ENCODE results near the gene PTPRN2.
"Not testable (repeated sequence)": the region's sequence is repeated elsewhere in the genome, so short reads cannot be mapped to it uniquely, and the experiment has no call there.

The PTPRN2 gene

DNA sequence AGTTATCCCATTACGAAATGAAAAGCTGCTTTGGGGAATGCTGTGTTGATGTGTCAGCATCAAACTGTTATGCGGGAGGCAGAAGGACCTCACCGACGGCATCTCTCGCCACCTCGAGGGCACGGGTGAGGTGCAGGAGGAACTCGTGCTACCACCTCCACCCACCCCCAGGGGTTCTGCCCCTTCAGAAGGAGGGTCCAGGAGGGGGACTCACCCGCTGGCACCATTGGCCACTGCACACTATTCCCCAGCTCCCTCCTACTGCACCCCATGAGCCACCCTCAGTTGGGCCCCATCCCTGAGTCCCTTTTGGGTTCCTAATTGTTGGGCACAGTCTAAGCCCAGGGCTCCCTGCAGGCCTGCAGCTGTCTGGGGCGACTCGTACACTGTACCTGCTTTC, 236.6 kb downstream of the PTPRN2 start:
- ChIA-PET POLR2A (no interaction called here), CTCF (no interaction called here)
- H3K4me3 ChIP-seq (ENCODE audit: low read depth, low read length) = no peak overlapping the region
- DNase-seq (ENCODE audit: low read depth, low spot score) = no peak
- TF ChIP-seq, protein P1, sequence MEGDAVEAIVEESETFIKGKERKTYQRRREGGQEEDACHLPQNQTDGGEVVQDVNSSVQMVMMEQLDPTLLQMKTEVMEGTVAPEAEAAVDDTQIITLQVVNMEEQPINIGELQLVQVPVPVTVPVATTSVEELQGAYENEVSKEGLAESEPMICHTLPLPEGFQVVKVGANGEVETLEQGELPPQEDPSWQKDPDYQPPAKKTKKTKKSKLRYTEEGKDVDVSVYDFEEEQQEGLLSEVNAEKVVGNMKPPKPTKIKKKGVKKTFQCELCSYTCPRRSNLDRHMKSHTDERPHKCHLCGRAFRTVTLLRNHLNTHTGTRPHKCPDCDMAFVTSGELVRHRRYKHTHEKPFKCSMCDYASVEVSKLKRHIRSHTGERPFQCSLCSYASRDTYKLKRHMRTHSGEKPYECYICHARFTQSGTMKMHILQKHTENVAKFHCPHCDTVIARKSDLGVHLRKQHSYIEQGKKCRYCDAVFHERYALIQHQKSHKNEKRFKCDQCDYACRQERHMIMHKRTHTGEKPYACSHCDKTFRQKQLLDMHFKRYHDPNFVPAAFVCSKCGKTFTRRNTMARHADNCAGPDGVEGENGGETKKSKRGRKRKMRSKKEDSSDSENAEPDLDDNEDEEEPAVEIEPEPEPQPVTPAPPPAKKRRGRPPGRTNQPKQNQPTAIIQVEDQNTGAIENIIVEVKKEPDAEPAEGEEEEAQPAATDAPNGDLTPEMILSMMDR (IDR thresholded peaks at IDR 0.05; ENCODE audit: insufficient read depth, low read length, missing control alignments) = no peak

DNA sequence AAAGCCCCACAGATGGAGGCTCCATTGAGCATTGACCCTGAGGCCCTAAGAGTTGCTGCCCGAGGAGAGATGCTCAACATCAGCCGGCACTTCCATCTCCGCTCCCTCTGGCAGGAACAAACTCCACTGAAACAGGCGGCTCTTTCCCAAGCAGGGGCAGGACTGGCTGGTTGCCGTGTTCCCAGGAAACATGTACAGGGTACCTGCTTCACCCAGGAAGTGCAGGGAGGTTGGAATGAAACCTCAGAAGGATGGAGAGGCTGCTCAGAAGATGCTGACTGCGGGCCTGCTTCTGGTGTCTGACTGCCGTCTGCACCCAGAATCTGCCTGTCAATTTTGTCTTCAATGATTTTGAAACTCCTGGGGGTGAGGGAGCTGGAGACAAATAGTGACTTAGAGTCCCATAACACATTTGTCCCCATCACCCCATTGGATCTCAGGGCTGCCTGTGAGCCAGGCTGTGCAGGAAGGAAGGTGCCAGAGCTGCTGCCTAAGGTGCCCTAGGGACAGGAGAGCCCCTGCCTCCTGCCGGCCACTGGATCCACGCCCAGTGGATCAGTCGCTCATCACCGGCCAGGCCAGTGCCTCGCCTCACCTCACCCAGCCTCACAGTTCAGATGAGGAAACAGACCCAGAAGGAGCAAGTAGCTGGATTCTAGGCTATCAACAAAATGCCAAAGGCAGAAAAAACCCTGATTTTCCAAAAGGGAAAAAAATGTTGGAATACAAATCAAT, 237.3 kb downstream of the PTPRN2 start:
- DNase-seq (ENCODE audit: low read depth, low spot score) = no peak
- POLR2A ChIA-PET = no interaction called here
- TF ChIP-seq, protein P1 (IDR thresholded peaks at IDR 0.05; ENCODE audit: insufficient read depth, low read length, missing control alignments) = no peak
- H3K4me3 ChIP-seq (ENCODE audit: low read depth, low read length) = no peak overlapping the region
- CTCF ChIA-PET = no interaction called here

DNA sequence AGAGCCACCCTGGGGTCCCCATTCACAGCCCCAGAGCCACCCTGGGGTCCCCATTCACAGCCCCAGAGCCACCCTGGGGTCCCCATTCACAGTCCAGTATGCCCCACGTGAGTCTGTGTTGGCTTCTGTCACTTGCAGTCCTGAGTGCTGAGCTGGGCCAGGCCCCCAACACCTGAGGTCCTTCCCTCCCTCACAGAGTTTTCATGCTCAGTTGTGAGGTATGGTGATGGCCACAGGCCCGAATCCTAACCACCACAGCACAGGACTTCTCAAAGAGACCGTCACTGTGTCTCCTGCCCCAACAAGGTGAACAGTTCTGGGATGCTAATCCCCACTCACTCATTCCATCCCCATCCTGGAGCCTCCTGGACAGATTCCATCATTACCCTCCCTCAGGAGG, 239.2 kb downstream of the PTPRN2 start:
- H3K4me3 ChIP-seq (ENCODE audit: low read depth, low read length) = no peak overlapping the region
- ChIA-PET CTCF (no interaction called here), POLR2A (no interaction called here)
- DNase-seq (ENCODE audit: low read depth, low spot score) = no peak
- TF ChIP-seq, protein P1 (IDR thresholded peaks at IDR 0.05; ENCODE audit: insufficient read depth, low read length, missing control alignments) = no peak

DNA sequence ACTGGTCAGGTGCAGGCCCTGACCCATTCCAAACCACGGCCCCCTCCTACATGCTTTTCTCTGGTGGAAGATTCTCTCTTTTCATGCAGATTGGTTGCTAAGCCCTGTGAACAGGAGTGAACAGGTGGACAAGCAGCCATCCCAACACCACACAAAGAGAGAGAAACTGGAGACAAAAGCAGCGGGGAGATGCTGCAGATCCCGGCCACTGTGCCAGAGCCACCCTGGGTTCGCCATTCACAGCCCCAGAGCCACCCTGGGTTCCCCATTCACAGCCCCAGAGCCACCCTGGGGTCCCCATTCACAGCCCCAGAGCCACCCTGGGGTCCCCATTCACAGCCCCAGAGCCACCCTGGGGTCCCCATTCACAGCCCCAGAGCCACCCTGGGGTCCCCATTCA, 239.6 kb downstream of the PTPRN2 start:
- CTCF ChIA-PET; POLR2A ChIA-PET; H3K4me3 ChIP-seq (ENCODE audit: low read depth, low read length); DNase-seq (ENCODE audit: low read depth, low spot score): not testable (repeated sequence)

GRCh38 chr7:158345731-158346130, 241.9 kb downstream of the PTPRN2 start:
- DNase-seq (ENCODE audit: low read depth, low spot score) = no peak
- ChIA-PET CTCF (no interaction called here), POLR2A (no interaction called here)
- no peak overlapping the region for H3K4me3 ChIP-seq (ENCODE audit: low read depth, low read length)
- TF ChIP-seq, protein P1 (IDR thresholded peaks at IDR 0.05; ENCODE audit: insufficient read depth, low read length, missing control alignments) = no peak

GRCh38 chr7:158344706-158345300, 242.8 kb downstream of the PTPRN2 start:
- DNase-seq (ENCODE audit: low read depth, low spot score) = no peak
- TF ChIP-seq, protein P1 (IDR thresholded peaks at IDR 0.05; ENCODE audit: insufficient read depth, low read length, missing control alignments) = no peak
- POLR2A ChIA-PET = no interaction called here
- CTCF ChIA-PET = no interaction called here
- H3K4me3 ChIP-seq (ENCODE audit: low read depth, low read length) = no peak overlapping the region

DNA sequence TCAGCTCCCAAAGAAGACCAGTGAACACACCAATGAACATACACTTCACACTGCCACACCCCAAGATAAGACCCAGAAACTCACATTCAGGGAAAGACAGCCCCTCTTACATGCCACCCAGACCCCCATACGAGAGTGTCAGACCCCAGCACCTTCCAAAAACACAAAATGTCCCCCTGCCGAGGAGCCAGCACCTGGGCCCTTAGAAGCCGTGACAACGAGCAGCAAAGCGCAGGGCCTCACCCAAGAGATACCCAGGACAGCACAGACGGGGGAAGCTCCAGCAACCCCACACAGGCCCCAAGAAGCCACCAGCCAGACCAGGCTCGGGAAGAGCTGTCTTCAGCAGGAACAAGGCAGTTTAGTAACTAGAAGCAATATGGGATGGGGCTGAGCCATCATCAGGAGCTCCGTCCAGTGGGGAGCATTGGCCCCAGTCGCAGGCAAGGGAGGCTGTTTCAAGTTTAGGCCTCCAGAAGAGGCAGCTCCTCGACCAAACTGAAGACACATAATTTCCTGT, 243.6 kb downstream of the PTPRN2 start:
- no peak overlapping the region for H3K4me3 ChIP-seq (ENCODE audit: low read depth, low read length)
- TF ChIP-seq, protein P1 (IDR thresholded peaks at IDR 0.05; ENCODE audit: insufficient read depth, low read length, missing control alignments) = no peak
- ChIA-PET POLR2A (no interaction called here), CTCF (no interaction called here)
- no peak for DNase-seq (ENCODE audit: low read depth, low spot score)

Data from AG04449 (cell line).